GM12891 (cell line): Measurements from ENCODE around the gene NBAS.

Source experiments
- POLR2A ChIP-seq: IDR thresholded peaks from 2 replicates; pipeline ENCODE4 v1.6.1; 2011; ENCODE audit warnings: low read depth, low read length, control low read depth
- POLR2AphosphoS5 ChIP-seq: IDR thresholded peaks from 2 replicates; pipeline ENCODE4 v1.6.1; 2011; ENCODE audit warnings: low read depth, low read length, control low read depth

DNA sequence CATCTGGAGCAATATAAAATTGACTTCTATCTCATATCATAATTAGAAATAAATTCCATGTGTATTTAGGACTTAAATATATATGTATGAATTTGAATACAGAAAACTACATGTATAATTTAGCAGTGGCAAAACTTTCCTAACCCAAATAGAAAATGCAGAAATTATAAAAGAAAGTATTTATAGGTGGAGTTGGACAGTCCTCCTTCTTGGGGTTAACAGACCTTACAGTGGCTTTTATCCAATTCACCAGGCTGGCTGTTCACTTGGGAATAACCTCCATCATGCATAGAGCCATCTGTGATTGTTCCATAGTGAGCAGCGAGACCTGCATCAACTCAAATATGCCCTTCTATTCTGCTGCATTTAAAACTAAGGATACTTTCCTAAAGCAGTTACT lies 38.9 kb upstream of the NBAS start:
- TF ChIP-seq POLR2AphosphoS5 (no peak), POLR2A (no peak)
